ENCODE measurements around the gene RRAGA. TPM values are rescaled to one million over a fixed set of nuclear protein-coding genes. Genes with fewer than 3 reads are reported as not detected.

RRAGA gene
- total RNA-seq, 4 donors from 2014 or later = 43.2 to 56.0 (median 52.4) TPM

GRCh38 chr9:19023078-19023477 is 26.1 kb upstream of the RRAGA start:
- ATAC-seq (ENCODE audit: low FRiP score) (no peak), DNase-seq (ENCODE audit: low spot score) (no peak)
- no peak for TF ChIP-seq CTCF (IDR thresholded peaks at IDR 0.05)

- no peak for DNase-seq (ENCODE audit: low spot score)
- ATAC-seq (ENCODE audit: low FRiP score) = no peak
- no peak for TF ChIP-seq CTCF (IDR thresholded peaks at IDR 0.05)
Observed at GRCh38 chr9:19026375-19026774, 22.9 kb upstream of the RRAGA start.

- TF ChIP-seq CTCF (IDR thresholded peaks at IDR 0.05) = no peak
- ATAC-seq (ENCODE audit: low FRiP score) = no peak
Observed at GRCh38 chr9:19027825-19028224, 21.4 kb upstream of the RRAGA start.

GRCh38 chr9:19028835-19029451 is 20.3 kb upstream of the RRAGA start:
- peak in 1 of 3 donors; percentile 30 for TF ChIP-seq CTCF (IDR thresholded peaks at IDR 0.05)
- no peak for DNase-seq (ENCODE audit: low spot score)

More at GRCh38 chr9:19027825-19028224, 21.4 kb upstream of the RRAGA start:
- no peak for DNase-seq (ENCODE audit: low spot score)

GRCh38 chr9:19030899-19031298 is 18.3 kb upstream of the RRAGA start:
- ATAC-seq (ENCODE audit: low FRiP score) = no peak
- TF ChIP-seq CTCF (IDR thresholded peaks at IDR 0.05) = no peak
- no peak for DNase-seq (ENCODE audit: low spot score)

More at GRCh38 chr9:19028835-19029451, 20.3 kb upstream of the RRAGA start:
- no peak for ATAC-seq (ENCODE audit: low FRiP score)

- DNase-seq (ENCODE audit: low spot score) (no peak), ATAC-seq (ENCODE audit: low FRiP score) (no peak)
- TF ChIP-seq CTCF (IDR thresholded peaks at IDR 0.05) = no peak
Observed at GRCh38 chr9:19032406-19032805, 16.8 kb upstream of the RRAGA start.

- ATAC-seq (ENCODE audit: low FRiP score) (no peak), DNase-seq (ENCODE audit: low spot score) (no peak)
- TF ChIP-seq CTCF (IDR thresholded peaks at IDR 0.05) = no peak
Observed at GRCh38 chr9:19033015-19033414, 16.2 kb upstream of the RRAGA start, which contains the start of gene SAXO1. TSS of gene SAXO1 (minus strand) at chr9:19033209. CDS start at chr9:19032908, 301 bp downstream.
